Tibial nerve (tissue), 4 donors: ENCODE data around the gene ABCC12. TPM values are rescaled to one million over a fixed set of nuclear protein-coding genes. Genes with fewer than 3 reads are reported as not detected.

Source experiments
- DNase-seq, 2 donors: peaks; one replicate each; pipeline ENCODE4 v3.0.0-alpha.2; 2019; ENCODE audit warnings: low spot score in 2 of 2
- H3K27ac ChIP-seq, 4 donors: fragments of 200-600 bp; sonication (generic) in 3 of 4; one replicate each; pipeline ENCODE4 v1.5.1; 2017 to 2019; ENCODE audit warnings: mild to moderate bottlenecking in 1 of 4
- H3K27me3 ChIP-seq, 2 donors: fragments of 200-600 bp; sonication (generic) in 1 of 2; one replicate each; pipeline versions ENCODE4 v1.5.1 to v1.6.0; 2017 to 2019
- H3K36me3 ChIP-seq, 3 donors: fragments of 200-600 bp; sonication (generic); one replicate each; pipeline ENCODE4 v1.5.1; 2018 to 2019
- H3K4me1 ChIP-seq, 4 donors: fragments of 200-600 bp; sonication (generic) in 3 of 4; one replicate each; pipeline ENCODE4 v1.5.1; 2017 to 2019
- H3K4me3 ChIP-seq, 4 donors: fragments of 200-600 bp; sonication (generic) in 3 of 4; one replicate each; pipeline ENCODE4 v1.5.1; 2017 to 2019; ENCODE audit warnings: mild to moderate bottlenecking in 1 of 4, moderate library complexity in 1 of 4
- H3K9me3 ChIP-seq, 4 donors: fragments of 200-600 bp; sonication (generic) in 3 of 4; one replicate each; pipeline ENCODE4 v1.5.1; 2017 to 2019
- EP300 ChIP-seq, 2 donors: sonication (generic); formaldehyde crosslinking; IDR thresholded peaks; one replicate each; pipeline ENCODE4 v1.6.1; 2017; ENCODE audit warnings: antibody characterized with exemption in 2 of 2, mild to moderate bottlenecking in 1 of 2
- POLR2A ChIP-seq, 2 donors: fragments of 450-650 bp; IDR thresholded peaks; one replicate each; pipeline ENCODE4 v1.6.1; 2017; ENCODE audit warnings: antibody characterized with exemption in 2 of 2, mild to moderate bottlenecking in 2 of 2, moderate library complexity in 2 of 2
- WGBS, 2 donors: methylation state at CpG; one replicate each; pipeline ENCODE4 v1.1.5; 2018; 5-methylcytosine and 5-hydroxymethylcytosine counted together
- total RNA-seq, 4 donors: library from RNA; depleted of rRNA; stranded (reverse); fragments of >200 nt; gene quantifications; one replicate each; pipeline ENCODE4 v1.1.0, GENCODE V29; 2016
- TF ChIP-seq, protein P1 (sequence below), 5 experiments: fragments of 200-600 bp in 3 of 5; fragments of 450-650 bp in 2 of 5; sonication (generic) in 3 of 5; IDR thresholded peaks; one replicate each; pipeline ENCODE4 v1.5.1; 2016 to 2019; ENCODE audit warnings: antibody characterized with exemption in 5 of 5, mild to moderate bottlenecking in 3 of 5, moderate library complexity in 2 of 5

Gene ABCC12
- total RNA-seq, 4 donors from 2014 or later = under 0.01 TPM; not detected in 3

DNA sequence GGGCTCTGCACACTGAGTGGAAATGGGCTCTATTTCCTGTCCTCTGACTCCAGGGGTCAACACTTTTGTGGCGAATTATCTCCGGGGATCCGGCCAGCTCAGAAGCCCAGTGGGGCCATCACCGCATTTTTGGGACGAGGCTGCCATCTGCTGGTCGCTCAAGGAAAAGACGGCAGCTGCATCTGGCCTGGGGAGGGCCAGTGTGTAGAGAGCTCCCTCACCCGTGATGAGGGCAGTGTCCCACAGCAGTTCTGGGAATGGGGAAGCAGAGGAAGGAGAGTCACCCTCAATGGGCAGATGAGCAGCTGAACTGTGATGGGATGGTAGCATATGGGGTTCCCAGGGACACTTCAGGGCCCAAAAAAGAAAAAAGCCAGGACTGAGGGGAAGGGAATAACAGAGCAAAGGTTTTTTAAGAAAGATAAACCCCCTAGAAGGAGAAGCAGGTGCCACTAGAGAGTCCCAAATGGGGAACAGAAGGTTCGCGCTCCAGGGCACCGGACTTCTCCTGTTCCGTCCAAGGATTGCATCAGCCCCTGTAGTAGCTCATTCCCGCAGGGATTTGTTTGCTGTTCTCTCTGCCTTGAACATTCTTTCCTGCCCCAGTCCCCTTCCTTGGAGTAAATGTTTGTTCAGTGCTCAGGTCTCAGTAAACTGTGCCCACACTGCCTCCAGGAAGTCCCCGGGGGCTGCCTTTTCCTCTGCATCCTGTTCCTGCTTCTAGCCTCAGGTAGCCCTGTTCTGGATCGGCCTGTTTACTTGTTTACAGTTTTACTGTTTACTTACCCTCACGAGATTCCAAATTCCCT, 9.3 kb upstream of the ABCC12 start:
- Histone ChIP-seq H3K36me3 (no peaks in the 10 kb centered on the region), H3K9me3 (no peaks in the 10 kb centered on the region), H3K4me1 (peaks cover 0 to 9% (median 1%) of the 10 kb centered on the region in 4 donors), H3K27me3 (no peaks in the 10 kb centered on the region), H3K4me3 (no peak overlapping the region), H3K27ac (no peak overlapping the region)
- TF ChIP-seq EP300 (IDR thresholded peaks at IDR 0.05) = no peak
- TF ChIP-seq, protein P1, sequence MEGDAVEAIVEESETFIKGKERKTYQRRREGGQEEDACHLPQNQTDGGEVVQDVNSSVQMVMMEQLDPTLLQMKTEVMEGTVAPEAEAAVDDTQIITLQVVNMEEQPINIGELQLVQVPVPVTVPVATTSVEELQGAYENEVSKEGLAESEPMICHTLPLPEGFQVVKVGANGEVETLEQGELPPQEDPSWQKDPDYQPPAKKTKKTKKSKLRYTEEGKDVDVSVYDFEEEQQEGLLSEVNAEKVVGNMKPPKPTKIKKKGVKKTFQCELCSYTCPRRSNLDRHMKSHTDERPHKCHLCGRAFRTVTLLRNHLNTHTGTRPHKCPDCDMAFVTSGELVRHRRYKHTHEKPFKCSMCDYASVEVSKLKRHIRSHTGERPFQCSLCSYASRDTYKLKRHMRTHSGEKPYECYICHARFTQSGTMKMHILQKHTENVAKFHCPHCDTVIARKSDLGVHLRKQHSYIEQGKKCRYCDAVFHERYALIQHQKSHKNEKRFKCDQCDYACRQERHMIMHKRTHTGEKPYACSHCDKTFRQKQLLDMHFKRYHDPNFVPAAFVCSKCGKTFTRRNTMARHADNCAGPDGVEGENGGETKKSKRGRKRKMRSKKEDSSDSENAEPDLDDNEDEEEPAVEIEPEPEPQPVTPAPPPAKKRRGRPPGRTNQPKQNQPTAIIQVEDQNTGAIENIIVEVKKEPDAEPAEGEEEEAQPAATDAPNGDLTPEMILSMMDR (IDR thresholded peaks at IDR 0.05) = peak; percentile 75 to 90 (median 82)
- peak; percentile 57 to 68 for DNase-seq
- WGBS, 2 donors = 29 to 32% methylated on average over 16 of the region's 16 CpGs

DNA sequence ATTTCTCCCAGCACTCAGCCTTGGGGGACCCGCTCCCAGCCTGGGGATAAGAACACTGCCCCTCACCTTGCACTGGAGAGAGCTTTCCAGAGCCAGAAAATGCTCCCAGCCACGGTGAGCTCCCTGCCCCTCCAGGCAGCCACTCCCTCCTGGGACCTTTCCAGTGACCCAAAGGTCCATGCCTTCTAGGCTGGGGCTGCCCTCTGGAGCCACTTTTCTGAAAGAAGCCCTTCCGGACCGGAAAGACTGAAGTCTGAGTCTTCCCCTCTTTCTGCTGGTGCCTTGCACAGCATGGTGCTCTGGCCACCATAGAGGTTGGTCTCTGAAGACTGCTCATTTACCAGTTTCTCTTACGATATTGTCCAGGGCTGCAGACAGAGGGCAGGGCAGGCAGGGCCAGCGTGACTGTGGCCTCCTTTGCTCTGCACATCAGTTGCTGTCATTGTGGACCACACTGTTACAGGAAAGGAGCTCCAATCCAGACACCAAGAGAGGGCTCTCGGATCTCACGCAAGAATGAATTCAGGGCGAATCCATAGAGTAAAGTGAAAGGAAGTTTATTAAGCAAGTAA, 7.1 kb upstream of the ABCC12 start:
- no peak for DNase-seq
- H3K36me3 ChIP-seq = no peaks in the 10 kb centered on the region
- H3K27me3 ChIP-seq = peaks cover 0 to 6% of the 10 kb centered on the region in 2 donors
- no peak overlapping the region for H3K4me3 ChIP-seq
- TF ChIP-seq EP300 (IDR thresholded peaks at IDR 0.05) = no peak
- TF ChIP-seq, protein P1 (IDR thresholded peaks at IDR 0.05) = no peak
- no peak for TF ChIP-seq POLR2A (IDR thresholded peaks at IDR 0.05)
- 70 to 78% methylated on average over 9 of the region's 9 CpGs for WGBS, 2 donors
- H3K9me3 ChIP-seq = no peaks in the 10 kb centered on the region
- no peak overlapping the region for H3K27ac ChIP-seq
- H3K4me1 ChIP-seq = peaks cover 0 to 9% (median 1%) of the 10 kb centered on the region in 4 donors

DNA sequence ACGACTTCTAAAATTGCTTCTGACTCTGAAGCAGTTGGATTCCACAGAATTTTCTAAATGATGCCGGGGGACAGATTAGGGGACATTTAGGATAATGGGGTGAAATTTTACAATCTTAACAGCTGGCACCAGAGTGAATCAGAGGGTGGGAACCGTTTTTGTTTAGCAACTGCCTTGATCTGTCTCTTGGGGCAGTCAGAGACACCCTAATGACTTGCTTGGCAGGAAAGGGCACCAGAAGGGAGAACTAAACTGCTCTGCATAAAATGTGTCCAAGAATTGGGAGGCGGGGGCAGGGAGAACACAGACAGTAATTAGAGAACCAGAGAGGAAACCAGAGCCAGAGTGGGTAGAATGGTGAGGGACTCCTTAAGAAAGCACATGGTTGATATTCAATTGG, 6.1 kb upstream of the ABCC12 start:
- Histone ChIP-seq H3K27me3 (peaks cover 0 to 10% of the 10 kb centered on the region in 2 donors), H3K4me1 (peaks cover 0 to 9% (median 2%) of the 10 kb centered on the region in 4 donors), H3K36me3 (no peaks in the 10 kb centered on the region), H3K27ac (no peak overlapping the region), H3K4me3 (no peak overlapping the region), H3K9me3 (no peaks in the 10 kb centered on the region)
- no peak for TF ChIP-seq POLR2A (IDR thresholded peaks at IDR 0.05)
- no peak for TF ChIP-seq EP300 (IDR thresholded peaks at IDR 0.05)
- TF ChIP-seq, protein P1 (IDR thresholded peaks at IDR 0.05) = no peak
- DNase-seq = no peak
- 68 to 69% methylated on average over 4 of the region's 4 CpGs for WGBS, 2 donors

DNA sequence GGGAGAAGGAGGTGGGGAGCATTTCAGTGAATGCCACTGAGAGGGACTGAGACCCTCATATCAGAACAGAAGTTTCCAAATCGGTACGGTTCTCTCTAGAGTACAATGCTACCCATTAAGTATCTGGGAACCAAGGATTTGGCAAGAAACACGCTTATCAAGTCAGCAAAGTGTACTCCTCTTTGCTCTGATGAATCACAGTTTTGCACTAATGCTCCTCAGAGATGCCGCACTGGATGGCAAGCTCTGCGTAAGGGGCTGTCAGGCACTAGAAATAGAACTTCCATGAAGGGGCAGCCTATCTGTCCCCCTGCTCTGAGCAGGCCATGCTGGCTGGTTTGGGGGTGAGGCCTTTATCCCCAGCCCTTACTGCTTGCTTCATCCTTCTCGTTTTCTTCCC, 4.8 kb upstream of the ABCC12 start:
- Histone ChIP-seq H3K36me3 (no peaks in the 10 kb centered on the region), H3K27me3 (peaks cover 0 to 10% of the 10 kb centered on the region in 2 donors), H3K9me3 (no peaks in the 10 kb centered on the region), H3K27ac (no peak overlapping the region), H3K4me3 (no peak overlapping the region), H3K4me1 (peaks cover 0 to 14% (median 5%) of the 10 kb centered on the region in 4 donors)
- TF ChIP-seq, protein P1 (IDR thresholded peaks at IDR 0.05) = no peak
- TF ChIP-seq EP300 (IDR thresholded peaks at IDR 0.05) (no peak), POLR2A (IDR thresholded peaks at IDR 0.05) (no peak)
- WGBS, 2 donors = 62 to 66% methylated on average over 6 of the region's 6 CpGs
- DNase-seq = no peak

DNA sequence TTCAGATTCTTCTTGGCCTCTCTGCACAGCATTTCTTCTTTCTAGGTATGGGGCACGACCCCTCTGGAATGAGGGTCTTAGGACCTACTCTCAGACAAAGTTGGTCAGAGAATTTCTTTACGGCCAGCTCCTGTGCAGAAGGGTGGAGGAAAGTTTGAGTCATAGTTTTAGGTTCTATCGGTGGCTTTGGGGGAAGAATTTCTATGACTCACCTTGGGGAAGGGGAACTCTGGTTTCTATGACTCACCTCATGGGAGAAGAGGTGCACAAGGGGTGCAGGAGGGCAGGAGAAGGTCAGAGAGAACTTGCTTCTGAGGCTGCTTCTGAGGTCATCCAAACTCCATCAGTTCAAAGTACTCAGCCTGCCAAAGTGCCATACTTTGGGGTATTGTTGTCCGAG, 2.5 kb upstream of the ABCC12 start:
- Histone ChIP-seq H3K27ac (no peak overlapping the region), H3K36me3 (no peaks in the 10 kb centered on the region), H3K27me3 (peaks cover 0 to 10% of the 10 kb centered on the region in 2 donors), H3K9me3 (no peaks in the 10 kb centered on the region), H3K4me1 (peaks cover 0 to 6% (median 2%) of the 10 kb centered on the region in 4 donors), H3K4me3 (no peak overlapping the region)
- TF ChIP-seq, protein P1 (IDR thresholded peaks at IDR 0.05) = no peak
- TF ChIP-seq EP300 (IDR thresholded peaks at IDR 0.05) (no peak), POLR2A (IDR thresholded peaks at IDR 0.05) (no peak)
- DNase-seq = no peak
- WGBS, 2 donors = 59 to 67% methylated on average over 4 of the region's 4 CpGs
